Measurements from ENCODE around the gene SV2C.

Gene SV2C

GRCh38 chr5:76166886-76167576, 83.8 kb downstream of the SV2C start:
- DNase-seq = no peak

GRCh38 chr5:76169146-76169905, 86.1 kb downstream of the SV2C start:
- no peak for DNase-seq

- DNase-seq = no peak
Observed at GRCh38 chr5:76174101-76174500, 90.9 kb downstream of the SV2C start.

- DNase-seq = no peak
Observed at GRCh38 chr5:76175051-76175666, 92.0 kb downstream of the SV2C start.

GRCh38 chr5:76175821-76176403, 92.7 kb downstream of the SV2C start:
- no peak for DNase-seq

- no peak for DNase-seq
Observed at GRCh38 chr5:76177978-76178377, 94.8 kb downstream of the SV2C start.

GRCh38 chr5:76178913-76179312, 95.7 kb downstream of the SV2C start:
- no peak for DNase-seq

- no peak for DNase-seq
Observed at GRCh38 chr5:76180814-76181805, 97.9 kb downstream of the SV2C start.

- DNase-seq = no peak
Observed at GRCh38 chr5:76187386-76187785, 104.2 kb downstream of the SV2C start.

GRCh38 chr5:76190356-76190755, 107.2 kb downstream of the SV2C start:
- no peak for DNase-seq

GRCh38 chr5:76192837-76193236, 109.7 kb downstream of the SV2C start:
- DNase-seq = no peak

GRCh38 chr5:76193635-76194034, 110.5 kb downstream of the SV2C start:
- no peak for DNase-seq

- no peak for DNase-seq
Observed at GRCh38 chr5:76194340-76194739, 111.2 kb downstream of the SV2C start.

GRCh38 chr5:76196457-76196856, 113.3 kb downstream of the SV2C start:
- DNase-seq = no peak

- DNase-seq = no peak
Observed at GRCh38 chr5:76196886-76197489, 113.8 kb downstream of the SV2C start.

- no peak for DNase-seq
Observed at GRCh38 chr5:76197726-76198125, 114.5 kb downstream of the SV2C start.

GRCh38 chr5:76199336-76200318, 116.4 kb downstream of the SV2C start:
- peak; percentile 29 for DNase-seq

- no peak for DNase-seq
Observed at GRCh38 chr5:76202182-76202581, 119.0 kb downstream of the SV2C start.

- no peak for DNase-seq
Observed at GRCh38 chr5:76204191-76204590, 121.0 kb downstream of the SV2C start.

GRCh38 chr5:76204713-76205112, 121.5 kb downstream of the SV2C start:
- no peak for DNase-seq

GRCh38 chr5:76207120-76207519, 123.9 kb downstream of the SV2C start:
- DNase-seq = no peak

Data from left hindlimb (tissue), 1 donor.